NCI-H2196 (cell line): ENCODE data around the gene ASCC1.
"Not testable (repeated sequence)": the region's sequence is repeated elsewhere in the genome, so short reads cannot be mapped to it uniquely, and the experiment has no call there.

Experiments
- DNase-seq: peaks from one replicate; lab custom pipeline; 2025; ENCODE audit not compliant: unreplicated experiment; lab: John Stamatoyannopoulos, UW

ASCC1 gene

DNA sequence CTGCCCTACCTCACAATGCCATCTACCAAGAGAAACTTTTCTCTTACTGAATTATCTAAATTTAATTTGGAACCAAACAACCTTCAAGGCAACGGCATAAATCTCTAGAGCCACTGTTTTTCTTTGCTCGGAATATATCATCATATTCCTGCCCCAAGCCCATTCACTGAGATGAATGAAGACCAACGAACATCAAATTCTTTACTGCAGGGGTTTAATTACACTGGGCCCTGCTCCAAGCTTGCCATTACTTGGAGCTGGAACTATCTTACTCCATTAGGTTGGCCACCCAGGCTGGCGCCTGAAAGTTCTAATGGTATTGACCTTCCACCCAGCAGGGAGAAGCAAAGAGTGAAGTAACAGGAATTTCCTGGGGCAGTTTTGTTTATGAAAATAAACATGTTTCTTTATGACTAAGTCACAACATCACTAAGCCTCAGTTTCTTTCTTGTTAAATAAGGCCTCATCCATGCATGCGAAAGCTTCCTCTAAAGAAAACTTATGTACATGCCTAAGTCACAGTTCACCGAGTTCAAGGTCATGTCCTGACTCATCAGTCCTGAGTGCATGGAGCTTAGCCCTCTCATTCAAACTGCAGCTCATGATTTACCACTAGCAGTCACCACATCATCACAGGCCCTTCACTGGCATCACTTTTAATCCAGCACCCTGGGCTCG is 42.3 kb downstream of the ASCC1 start:
- DNase-seq, result no peak

DNA sequence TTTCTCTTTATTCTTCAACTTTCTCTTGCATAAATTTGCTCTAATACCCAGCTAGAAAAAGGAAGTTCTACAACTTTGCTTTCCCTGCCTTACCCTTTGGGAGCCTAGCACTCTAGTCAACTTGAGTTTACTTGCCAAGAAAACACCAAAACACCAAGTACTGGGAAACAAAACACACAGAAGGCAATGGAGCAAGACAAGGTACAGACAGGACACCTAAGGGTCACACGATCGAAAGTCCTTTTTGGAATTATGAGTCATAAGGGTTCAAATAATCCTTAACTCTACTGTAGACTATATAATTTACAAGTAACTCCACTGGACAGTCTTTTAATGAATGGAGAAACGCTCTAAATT is 42.8 kb downstream of the ASCC1 start:
- DNase-seq, result no peak

DNA sequence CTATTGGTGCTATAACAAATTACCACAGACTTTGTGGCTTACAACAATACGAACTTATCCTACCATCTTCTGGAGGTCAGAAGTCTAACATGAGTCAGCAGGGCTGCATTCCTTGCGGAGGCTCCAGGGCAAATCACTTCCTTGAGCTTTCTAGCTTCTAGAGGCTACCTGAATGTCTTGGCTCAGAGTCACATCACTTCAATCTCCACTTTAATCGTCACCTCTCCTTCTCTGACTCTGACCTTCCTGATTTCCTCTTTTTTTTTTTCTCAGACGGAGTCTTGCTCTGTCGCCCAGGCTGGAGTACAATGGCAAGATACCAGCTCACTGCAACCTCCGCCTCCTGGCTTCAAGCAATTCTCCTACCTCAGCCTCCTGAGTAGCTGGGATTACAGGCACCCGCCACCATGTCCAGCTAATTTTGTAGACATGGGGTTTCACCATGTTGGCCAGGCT is 44.9 kb downstream of the ASCC1 start:
- no peak for DNase-seq

DNA sequence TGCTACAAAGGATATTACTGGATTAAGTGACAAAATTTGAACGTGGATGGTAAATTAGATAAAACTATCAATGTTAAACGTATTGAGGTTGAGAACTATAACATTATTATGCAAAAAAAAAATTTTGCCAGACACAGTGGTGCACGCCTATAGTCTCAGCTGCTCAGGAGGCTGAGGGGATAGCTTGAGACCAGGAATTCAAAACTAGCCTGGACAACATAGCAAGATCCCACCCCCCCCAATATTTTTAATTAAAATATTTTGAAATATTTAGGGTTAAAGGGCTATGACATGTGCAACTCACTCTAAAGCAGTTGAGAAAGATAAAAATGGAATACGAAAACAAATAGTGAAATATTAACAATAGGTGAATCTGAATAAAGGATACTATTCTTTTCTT is 45.3 kb downstream of the ASCC1 start:
- no peak for DNase-seq

DNA sequence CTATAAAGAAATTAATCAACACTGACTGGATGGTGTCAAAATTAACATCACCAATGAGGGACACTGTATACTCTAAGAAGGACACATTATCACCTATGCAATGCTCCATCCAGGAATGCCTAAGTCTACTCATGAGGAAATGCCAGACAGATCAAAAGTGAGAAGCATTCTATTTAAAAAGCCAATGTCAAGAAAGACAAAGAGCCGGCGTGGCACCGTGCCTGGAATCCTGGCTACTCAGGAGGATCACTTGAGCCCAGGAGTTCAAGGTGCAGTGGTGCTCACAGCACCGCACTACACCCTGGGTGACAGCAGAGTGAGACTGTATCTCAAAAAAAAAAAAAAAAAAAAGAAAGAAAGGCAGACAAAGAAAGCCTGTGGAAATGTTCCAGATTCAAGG is 45.8 kb downstream of the ASCC1 start:
- DNase-seq, result no peak

DNA sequence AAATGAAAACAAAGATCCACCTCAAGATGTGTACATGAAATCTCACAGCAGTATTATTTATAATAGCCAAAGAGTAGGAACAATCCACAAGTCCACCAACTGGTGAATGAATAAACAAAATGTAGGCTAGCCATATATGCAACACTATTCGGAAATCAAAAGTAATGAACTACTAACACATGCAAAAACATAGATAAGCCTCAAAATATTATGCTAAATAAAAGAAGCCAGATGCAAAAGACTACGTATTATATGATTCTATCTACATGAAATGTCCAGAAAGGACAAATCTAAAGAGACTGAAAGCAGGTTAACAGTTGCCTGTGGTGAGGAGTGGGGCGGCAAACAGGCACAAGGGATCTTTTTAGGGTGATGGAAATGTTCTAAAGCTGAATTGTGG is 49.0 kb downstream of the ASCC1 start:
- DNase-seq, result no peak

DNA sequence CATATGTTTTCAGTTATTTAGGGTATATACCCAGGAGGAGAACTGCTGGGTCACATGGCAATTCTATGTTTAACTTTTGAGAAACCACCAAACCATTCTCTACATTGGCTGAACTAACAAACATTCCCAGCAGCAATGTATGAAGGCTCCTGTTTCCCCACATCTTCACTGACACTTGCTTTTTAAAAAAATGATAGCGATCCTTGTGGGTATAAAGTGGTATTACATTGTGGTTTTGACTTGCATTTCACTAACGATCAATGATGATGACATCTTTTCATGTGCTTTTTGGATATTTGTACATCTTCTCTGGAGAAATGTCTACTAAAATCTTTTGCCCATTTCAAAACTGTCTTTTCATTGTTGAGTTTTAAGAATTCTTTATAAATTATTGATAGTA is 51.5 kb downstream of the ASCC1 start:
- DNase-seq, result no peak

DNA sequence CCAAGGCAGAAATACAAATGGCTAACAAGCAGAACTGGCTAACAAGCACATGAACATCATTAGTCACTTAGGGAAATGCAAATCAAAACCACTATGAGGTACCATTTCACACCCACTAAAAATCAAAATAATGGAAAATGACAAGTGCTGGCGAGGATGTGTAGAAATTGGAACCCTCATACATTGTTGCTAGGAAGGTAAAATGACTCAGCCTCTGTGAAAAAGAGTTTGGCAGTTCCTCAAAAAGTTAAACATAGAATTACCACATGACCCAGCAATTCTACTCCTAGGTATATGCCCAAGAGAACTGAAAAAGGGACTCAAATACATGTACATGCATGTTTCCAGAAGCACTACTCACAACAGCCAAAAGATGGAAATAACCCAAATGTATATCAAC is 53.1 kb downstream of the ASCC1 start:
- DNase-seq, result no peak

DNA sequence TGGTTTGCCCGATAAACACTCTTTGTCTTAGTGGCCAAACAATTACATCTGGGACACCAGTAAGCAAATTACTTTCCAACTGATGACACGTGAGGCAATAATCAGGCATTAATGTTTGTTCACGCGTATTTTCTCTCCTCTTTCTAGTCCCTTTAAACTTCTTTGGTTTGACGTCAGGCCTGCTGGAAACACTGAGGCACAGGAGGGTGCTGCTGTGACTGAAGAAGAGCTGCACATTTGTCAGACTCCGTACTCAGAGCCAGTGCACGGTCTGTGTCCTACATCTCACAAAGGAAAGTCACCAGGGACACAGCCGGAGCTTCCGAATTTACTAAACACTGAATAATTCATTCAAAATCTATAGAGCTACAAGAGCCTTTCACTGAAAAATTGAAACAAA is 57.9 kb downstream of the ASCC1 start:
- DNase-seq, result no peak

DNA sequence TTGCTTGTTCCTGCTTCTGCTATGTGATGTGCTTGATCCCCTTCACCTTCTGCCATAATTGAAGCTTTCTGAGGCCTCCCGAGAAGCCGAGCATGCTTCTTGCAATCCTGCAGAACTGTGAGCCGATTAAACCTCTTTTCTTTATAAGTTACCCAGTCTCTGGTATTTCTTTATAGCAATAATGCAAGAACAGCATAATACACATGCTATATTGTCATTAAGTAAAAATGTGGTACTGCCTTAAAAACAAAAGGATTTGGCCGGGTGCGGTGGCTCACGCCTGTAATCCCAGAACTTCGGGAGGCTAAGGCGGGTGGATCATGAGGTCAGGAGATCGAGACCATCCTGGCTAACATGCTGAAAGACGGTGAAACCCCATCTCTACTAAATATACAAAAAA is 59.9 kb downstream of the ASCC1 start:
- no peak for DNase-seq

DNA sequence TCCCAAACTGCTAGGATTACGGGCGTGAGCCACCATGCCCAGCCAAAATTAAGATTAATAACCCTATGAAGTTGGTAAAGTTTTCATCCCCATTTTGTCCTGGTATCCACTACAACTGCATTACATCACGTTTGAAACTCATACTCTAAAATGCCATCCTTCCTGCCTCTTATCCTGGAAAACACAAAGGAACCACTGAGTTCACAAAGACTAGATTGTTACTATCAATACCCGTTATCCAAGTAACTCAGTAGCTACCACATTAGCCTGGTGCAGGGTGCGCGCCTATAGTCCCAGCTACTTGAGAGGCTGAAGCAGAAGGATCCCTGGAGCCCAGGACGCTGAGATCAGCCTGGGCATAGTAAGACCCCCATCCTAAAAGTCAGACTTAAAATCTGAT is 63.8 kb downstream of the ASCC1 start:
- no peak for DNase-seq

DNA sequence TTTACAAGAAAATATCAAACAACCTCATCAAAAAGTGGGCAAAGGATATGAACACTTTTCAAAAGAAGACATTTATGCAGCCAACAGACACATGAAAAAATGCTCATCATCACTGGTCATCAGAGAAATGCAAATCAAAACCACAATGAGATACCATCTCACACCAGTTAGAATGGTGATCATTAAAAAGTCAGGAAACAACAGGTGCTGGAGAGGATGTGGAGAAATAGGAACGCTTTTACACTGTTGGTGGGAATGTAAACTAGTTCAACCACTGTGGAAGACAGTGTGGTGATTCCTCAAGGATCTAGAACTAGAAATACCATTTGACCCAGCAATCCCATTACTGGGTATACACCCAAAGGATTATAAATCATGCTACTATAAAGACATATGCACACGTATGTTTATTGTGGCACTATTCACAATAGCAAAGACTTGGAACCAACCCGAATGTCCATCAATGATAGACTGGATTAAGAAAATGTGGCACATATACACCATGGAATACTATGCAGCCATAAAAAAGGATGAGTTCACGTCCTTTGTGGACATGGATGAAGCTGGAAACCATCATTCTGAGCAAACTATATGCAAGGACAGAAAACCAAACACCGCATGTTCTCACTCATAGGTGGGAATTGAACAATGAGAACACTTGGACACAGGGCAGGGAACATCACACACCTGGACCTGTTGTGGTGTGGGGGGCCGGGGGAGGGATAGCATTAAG is 65.2 kb downstream of the ASCC1 start:
- not testable (repeated sequence) for DNase-seq

DNA sequence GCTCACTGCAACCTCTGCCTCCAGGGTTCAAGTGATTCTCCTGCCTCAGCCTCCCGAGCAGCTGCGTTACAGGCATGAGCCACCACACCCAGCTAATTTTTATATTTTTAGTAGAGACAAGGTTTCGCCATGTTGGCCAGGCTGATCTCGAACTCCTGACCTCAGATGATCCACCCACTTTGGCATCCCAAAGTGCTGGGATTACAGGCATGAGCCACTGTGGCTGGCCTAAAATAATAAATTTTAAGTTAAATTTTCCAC is 68.8 kb downstream of the ASCC1 start:
- DNase-seq, result not testable (repeated sequence)

DNA sequence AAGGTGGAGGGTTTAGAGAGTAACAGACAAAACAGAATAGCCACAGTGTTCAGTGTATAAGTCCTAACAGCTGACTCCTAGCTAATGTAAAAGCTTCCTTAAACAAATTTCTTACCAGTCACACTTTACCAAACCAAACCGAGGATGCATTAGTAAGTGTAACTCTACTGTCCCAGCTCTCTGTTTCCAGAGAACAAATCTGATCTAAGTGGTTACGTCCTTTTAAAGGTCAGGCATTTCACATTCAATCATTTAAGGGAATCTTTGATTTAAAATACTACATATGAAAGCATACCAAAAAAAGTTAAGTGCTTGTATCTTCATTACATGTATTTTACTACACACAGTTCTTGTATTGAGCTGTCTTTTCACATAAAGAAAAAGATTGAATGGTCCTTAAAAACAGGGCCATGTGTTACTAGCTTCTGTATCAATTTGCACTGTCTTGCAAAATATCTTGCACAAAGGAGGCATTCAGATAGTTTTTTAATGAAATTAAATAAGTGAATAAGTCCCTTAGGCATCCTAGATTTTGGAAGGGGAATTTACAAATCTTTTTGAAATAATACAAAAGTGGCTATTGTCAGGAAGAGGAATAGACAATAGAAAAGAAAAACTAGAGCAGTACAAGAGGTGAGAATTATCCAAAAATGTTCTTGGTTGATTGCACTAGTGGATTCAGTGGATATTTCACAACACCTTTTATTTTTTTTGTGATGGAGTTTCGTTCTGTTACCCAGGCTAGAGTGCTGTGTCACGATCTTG is 69.3 kb downstream of the ASCC1 start:
- no peak for DNase-seq

DNA sequence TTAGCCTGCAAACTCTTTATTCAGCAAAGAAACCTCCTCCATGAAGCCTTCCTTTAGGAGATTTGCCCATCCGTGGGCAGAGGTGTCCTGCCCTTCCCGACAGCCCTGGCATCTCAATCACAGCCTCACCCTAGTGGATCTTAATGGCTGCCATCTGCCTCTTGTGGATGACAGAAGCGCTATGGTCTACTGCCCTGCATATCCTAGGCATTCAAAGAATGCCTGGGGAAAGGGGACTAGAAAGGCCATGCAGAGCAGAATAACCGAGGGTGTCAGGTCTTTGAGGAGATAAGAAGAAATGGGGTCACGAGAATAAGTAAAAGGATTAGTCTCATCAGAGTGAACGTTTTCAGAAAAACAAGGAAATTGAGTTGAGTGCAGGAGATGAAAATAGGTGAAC is 70.0 kb downstream of the ASCC1 start:
- DNase-seq, result no peak

DNA sequence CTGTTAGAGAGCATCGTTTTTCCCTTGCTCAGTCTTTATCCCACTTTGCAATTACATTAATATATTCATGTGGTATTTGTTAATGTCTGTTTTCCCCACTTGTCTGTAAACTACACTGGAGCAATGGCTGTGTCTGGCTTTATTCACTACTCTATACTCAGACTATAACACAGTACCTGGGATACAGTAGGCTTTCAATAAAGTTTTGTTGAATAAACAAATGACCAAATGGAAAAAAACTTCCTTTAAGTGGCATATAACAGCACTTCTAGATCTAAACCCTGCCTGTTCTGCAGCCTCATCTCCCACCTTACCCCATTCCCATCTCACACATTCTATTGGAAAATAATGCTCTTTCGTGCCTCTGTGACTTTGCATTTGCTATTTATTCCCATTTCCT is 70.4 kb downstream of the ASCC1 start:
- no peak for DNase-seq

DNA sequence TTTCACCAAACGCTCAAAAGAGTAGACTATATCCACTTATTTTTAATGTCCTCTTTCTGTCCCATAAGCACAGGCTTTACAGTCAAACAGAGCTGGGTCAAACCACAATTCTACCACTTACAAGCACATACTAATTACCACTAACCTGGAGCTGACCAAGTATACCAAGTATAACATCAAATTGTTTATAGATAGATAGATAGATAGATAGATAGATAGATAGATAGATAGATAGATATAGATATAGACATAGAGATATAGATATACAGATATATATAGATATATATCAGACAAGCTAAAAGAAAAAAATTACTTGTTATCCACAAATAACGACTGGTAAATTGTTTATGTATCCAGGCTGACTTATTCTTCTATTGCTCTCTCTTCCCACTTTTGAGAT is 75.2 kb downstream of the ASCC1 start:
- DNase-seq, result no peak

DNA sequence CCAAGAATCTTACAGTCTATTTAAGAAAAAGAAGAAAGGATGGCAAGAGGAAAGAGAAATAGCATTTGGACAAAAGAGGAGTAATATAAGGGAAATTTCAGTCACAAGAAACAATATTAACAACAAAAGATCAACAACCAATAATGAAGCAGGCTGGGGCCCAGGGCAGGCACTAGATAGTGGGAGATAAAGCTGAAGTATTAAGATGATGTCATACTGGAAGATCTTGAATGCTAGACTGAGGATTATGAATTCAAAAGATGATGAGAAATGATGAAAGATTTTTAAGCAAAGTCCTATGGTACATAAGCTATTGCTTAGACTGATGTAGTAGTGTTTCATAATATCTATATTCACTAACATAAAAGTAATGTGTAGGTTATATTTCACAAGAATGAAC is 75.9 kb downstream of the ASCC1 start:
- no peak for DNase-seq

DNA sequence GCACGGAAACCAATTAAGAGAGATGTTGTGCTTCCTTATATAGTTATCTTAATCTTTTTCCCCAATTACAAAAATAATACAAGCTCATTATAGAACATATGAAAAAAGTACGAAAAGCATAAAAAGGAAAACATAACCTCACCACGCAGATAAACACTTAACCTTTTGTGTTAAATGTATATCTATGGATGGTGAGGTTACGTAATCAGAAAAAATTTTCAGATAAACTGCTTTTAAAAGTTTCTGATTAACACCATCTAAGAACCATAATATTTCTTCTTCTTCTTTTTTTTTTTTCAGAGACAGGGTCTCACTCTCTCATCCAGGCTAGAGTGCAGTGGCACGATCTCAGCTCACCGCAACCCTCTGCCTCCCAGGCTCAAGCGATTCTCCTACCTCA is 78.5 kb downstream of the ASCC1 start:
- no peak for DNase-seq

DNA sequence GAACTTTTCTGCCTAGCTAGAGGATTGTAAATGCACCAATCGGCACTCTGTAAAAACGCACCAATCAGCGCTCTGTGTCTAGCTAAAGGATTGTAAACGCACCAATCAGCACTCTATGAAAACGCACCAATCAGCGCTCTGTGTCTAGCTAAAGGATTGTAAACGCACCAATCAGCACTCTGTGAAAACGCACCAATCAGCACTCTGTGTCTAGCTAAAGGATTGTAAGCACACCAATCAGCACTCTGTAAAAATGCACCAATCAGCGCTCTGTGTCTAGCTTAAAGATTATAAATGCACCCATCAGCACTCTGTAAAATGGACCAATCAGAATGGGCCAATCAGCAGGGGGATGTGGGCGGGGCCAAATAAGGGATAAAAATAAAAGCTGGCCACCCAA is 79.9 kb downstream of the ASCC1 start:
- DNase-seq, result not testable (repeated sequence)

DNA sequence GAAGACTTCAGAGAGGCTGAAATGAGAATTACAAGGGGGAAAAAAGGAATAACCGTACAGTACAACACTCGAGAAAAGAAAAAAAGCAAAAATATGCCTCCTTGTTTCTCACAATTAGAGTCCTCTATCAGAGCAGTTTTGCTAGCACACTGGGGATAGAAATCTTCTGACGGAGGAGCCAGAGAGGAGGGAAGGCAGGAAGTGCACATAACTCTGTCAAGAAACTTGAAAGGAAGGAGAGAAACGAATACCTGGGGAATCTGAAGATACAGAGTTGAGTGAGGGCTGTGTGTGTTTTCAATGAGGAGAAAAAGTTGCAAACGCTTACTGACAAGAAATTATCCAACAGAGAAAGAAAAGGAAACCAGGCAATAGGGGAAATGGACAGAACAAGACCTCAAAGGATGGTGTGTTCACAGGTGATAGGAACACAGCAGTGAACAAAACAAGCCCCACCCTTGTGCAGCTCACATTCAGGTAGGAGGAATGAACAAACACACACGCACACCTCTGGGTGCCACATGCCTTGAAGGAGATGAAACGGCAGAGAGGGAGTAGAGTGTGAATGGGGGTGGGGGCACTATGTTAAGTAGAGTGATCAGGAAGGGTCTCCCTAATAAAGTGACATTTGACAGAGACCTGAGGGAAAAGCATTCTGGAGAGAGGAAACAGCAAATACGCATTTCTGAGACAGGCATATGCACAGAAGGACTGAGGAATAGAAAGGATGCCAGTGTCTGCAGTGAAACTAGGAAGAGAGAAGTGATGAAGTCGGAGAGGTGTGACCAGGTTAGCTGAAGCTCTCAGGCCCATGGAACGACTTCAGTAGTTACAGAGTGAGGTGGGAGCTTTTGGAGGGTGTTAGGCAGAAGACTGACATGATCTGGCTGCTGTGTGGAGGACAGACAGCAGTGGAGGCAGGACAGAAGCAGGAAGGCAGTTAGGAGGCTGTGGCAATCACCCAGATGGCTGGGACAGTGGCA is 81.0 kb downstream of the ASCC1 start:
- no peak for DNase-seq
